Vagina (tissue), 2 donors: Measurements from ENCODE around the gene BHLHE41. TPM values are rescaled to one million over a fixed set of nuclear protein-coding genes. Genes with fewer than 3 reads are reported as not detected.

Experiments
- DNase-seq, 2 donors: peaks; one replicate each; pipeline ENCODE4 v3.0.0-alpha.2; 2017; ENCODE audit errors: extremely low spot score in 2 of 2
- H3K27ac ChIP-seq: fragments of 200-600 bp; sonication (generic); one replicate; pipeline ENCODE4 v1.5.1; 2019
- H3K27me3 ChIP-seq: fragments of 200-600 bp; sonication (generic); one replicate; pipeline ENCODE4 v1.5.1; 2019
- H3K36me3 ChIP-seq, 2 donors: fragments of 200-600 bp; sonication (generic); one replicate each; pipeline ENCODE4 v1.5.1; 2017 to 2019
- H3K4me1 ChIP-seq: fragments of 200-600 bp; sonication (generic); one replicate; pipeline ENCODE4 v1.5.1; 2019
- H3K4me3 ChIP-seq, 2 donors: fragments of 200-600 bp; sonication (generic); 1 replicate in 1 of 2; 2 replicates in 1 of 2; pipeline ENCODE4 v1.5.1; 2016 to 2019
- H3K9me3 ChIP-seq: fragments of 200-600 bp; sonication (generic); one replicate; pipeline ENCODE4 v1.5.1; 2019
- CTCF ChIP-seq, 3 experiments: fragments of 450-650 bp in 2 of 3; fragments of 200-600 bp in 1 of 3; sonication (generic) in 1 of 3; IDR thresholded peaks; one replicate each; pipeline ENCODE4 v1.5.1; 2017 to 2019; ENCODE audit warnings: antibody characterized with exemption in 3 of 3, mild to moderate bottlenecking in 2 of 3, moderate library complexity in 2 of 3
- POLR2A ChIP-seq, 2 donors: fragments of 450-650 bp; IDR thresholded peaks; one replicate each; pipeline ENCODE4 v1.6.1; 2017; ENCODE audit warnings: antibody characterized with exemption in 2 of 2, mild to moderate bottlenecking in 2 of 2, moderate library complexity in 2 of 2
- POLR2AphosphoS5 ChIP-seq, 2 donors: sonication (generic); formaldehyde crosslinking; IDR thresholded peaks; one replicate each; pipeline ENCODE4 v1.9.0; 2017; ENCODE audit warnings: antibody characterized with exemption in 2 of 2, mild to moderate bottlenecking in 2 of 2, low read depth in 1 of 2; ENCODE audit not compliant: insufficient read depth in 1 of 2
- intact Hi-C: fragments of 100-400 bp; cut with DNase I; formaldehyde crosslinking; loops from one replicate; pipeline ENCODE4 v1.15.1; 2023
- total RNA-seq: library from RNA; depleted of rRNA; stranded (reverse); fragments of >200 nt; gene quantifications from one replicate; pipeline ENCODE4 v1.2.3, GENCODE V29; 2016

BHLHE41 gene
- total RNA-seq, 1 donor from 2014 or later: 2.9 TPM

- TF ChIP-seq POLR2AphosphoS5 (IDR thresholded peaks at IDR 0.05; ENCODE audit: insufficient read depth in 1 of 2, low read depth in 1 of 2) (no peak), POLR2A (IDR thresholded peaks at IDR 0.05) (no peak), CTCF (IDR thresholded peaks at IDR 0.05) (no peak)
- Histone ChIP-seq H3K27ac (no peak overlapping the region), H3K9me3 (no peaks in the 10 kb centered on the region), H3K4me1 (no peaks in the 10 kb centered on the region), H3K4me3 (no peak overlapping the region), H3K36me3 (no peaks in the 10 kb centered on the region), H3K27me3 (no peaks in the 10 kb centered on the region)
- no peak for DNase-seq
- intact Hi-C loops: no loop called here
Measured at GRCh38 chr12:26135571-26135970, 10.7 kb upstream of the BHLHE41 start.

- no peak overlapping the region for H3K4me3 ChIP-seq
- H3K27me3 ChIP-seq: no peaks in the 10 kb centered on the region
- no peaks in the 10 kb centered on the region for H3K4me1 ChIP-seq
- no peaks in the 10 kb centered on the region for H3K9me3 ChIP-seq
- intact Hi-C loops: no loop called here
- no peak for DNase-seq
- no peak overlapping the region for H3K27ac ChIP-seq
- no peak for TF ChIP-seq POLR2AphosphoS5 (IDR thresholded peaks at IDR 0.05; ENCODE audit: insufficient read depth in 1 of 2, low read depth in 1 of 2)
- TF ChIP-seq CTCF (IDR thresholded peaks at IDR 0.05): no peak
- no peak for TF ChIP-seq POLR2A (IDR thresholded peaks at IDR 0.05)
- no peaks in the 10 kb centered on the region for H3K36me3 ChIP-seq
Measured at GRCh38 chr12:26135010-26135420, 10.2 kb upstream of the BHLHE41 start.

GRCh38 chr12:26134540-26134939, 9.7 kb upstream of the BHLHE41 start:
- H3K27ac ChIP-seq: no peak overlapping the region

GRCh38 chr12:26133521-26133920, 8.7 kb upstream of the BHLHE41 start:
- no peaks in the 10 kb centered on the region for H3K9me3 ChIP-seq
- TF ChIP-seq CTCF (IDR thresholded peaks at IDR 0.05): no peak
- no peak for TF ChIP-seq POLR2AphosphoS5 (IDR thresholded peaks at IDR 0.05; ENCODE audit: insufficient read depth in 1 of 2, low read depth in 1 of 2)
- TF ChIP-seq POLR2A (IDR thresholded peaks at IDR 0.05): no peak
- intact Hi-C loops: no loop called here
- H3K36me3 ChIP-seq: no peaks in the 10 kb centered on the region
- H3K27me3 ChIP-seq: no peaks in the 10 kb centered on the region
- no peaks in the 10 kb centered on the region for H3K4me1 ChIP-seq
- DNase-seq: no peak
- H3K27ac ChIP-seq: no peak overlapping the region
- H3K4me3 ChIP-seq: no peak overlapping the region

More at GRCh38 chr12:26134540-26134939, 9.7 kb upstream of the BHLHE41 start:
- TF ChIP-seq CTCF (IDR thresholded peaks at IDR 0.05) (no peak), POLR2AphosphoS5 (IDR thresholded peaks at IDR 0.05; ENCODE audit: insufficient read depth in 1 of 2, low read depth in 1 of 2) (no peak), POLR2A (IDR thresholded peaks at IDR 0.05) (no peak)
- no peaks in the 10 kb centered on the region for H3K27me3 ChIP-seq
- H3K9me3 ChIP-seq: no peaks in the 10 kb centered on the region
- H3K4me3 ChIP-seq: no peak overlapping the region
- intact Hi-C loops: no loop called here
- no peaks in the 10 kb centered on the region for H3K4me1 ChIP-seq
- no peaks in the 10 kb centered on the region for H3K36me3 ChIP-seq
- DNase-seq: no peak

GRCh38 chr12:26132866-26133265, 8.0 kb upstream of the BHLHE41 start:
- Histone ChIP-seq H3K4me1 (peaks cover 4% of the 10 kb centered on the region), H3K9me3 (no peaks in the 10 kb centered on the region), H3K4me3 (no peak overlapping the region), H3K27ac (no peak overlapping the region), H3K27me3 (no peaks in the 10 kb centered on the region), H3K36me3 (no peaks in the 10 kb centered on the region)
- intact Hi-C loops: no loop called here
- TF ChIP-seq CTCF (IDR thresholded peaks at IDR 0.05) (no peak), POLR2AphosphoS5 (IDR thresholded peaks at IDR 0.05; ENCODE audit: insufficient read depth in 1 of 2, low read depth in 1 of 2) (no peak), POLR2A (IDR thresholded peaks at IDR 0.05) (no peak)
- no peak for DNase-seq
